HG02571 (cell line): Measurements from ENCODE around the gene MTOR.
"Not testable (repeated sequence)": the region's sequence is repeated elsewhere in the genome, so short reads cannot be mapped to it uniquely, and the experiment has no call there.

Experiments
- ATAC-seq: cut with Tn5 transposase; IDR thresholded peaks from one replicate; pipeline ENCODE4 v1.9.1; 2021; ENCODE audit warnings: mild to moderate bottlenecking, moderate library complexity; ENCODE audit not compliant: unreplicated experiment

Gene MTOR

DNA sequence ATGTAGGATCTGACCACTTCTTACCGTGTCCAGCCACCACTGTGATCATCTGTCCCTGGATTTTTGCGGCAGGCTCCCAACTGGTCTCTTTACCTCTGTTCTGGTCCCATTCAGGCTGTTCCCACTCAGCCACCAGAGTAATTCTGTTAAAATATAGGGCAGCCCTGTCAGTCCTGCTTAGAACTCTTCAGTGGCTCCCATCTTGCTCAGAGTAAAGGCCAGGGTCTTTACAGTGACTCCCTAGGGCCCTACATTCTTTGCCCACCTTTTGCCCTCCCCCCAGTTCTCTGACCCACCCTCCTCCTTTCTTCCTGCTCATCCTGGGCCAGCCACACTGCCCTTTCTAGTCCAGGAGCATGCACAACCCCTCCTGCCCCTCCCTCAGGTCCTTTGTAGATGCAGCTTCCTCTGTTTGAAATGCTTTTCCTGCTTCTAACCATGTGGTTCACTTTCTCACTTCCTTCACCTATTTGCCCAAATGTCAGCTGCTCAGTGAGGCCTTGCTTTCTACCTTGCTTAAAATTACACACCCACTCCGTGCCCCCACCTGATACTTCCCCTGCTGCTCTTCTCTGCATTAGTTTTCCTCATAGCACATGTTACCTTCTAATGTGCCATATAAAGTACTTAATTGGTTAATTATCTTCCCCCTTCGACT, 18.5 kb upstream of the MTOR start:
- ATAC-seq = no peak

DNA sequence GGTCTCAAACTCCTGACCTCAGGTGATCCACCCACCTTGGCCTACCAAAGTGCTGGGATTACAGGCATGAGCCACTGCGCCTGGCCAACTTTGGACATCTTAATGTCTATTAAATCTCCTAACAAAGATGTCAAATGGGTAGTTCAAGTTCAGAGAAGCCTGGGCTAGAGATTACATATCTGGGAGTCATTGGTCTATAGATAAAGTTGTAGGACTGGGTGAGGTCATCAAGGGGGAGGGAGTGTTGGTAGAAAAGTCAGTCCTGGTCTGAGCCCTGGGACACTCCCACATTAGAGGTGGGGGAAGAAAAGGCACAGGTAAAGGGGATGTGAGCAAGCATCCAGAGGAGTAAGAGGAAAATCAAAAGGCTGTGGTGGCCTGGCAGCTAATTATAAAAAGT, 17.3 kb upstream of the MTOR start:
- no peak for ATAC-seq

DNA sequence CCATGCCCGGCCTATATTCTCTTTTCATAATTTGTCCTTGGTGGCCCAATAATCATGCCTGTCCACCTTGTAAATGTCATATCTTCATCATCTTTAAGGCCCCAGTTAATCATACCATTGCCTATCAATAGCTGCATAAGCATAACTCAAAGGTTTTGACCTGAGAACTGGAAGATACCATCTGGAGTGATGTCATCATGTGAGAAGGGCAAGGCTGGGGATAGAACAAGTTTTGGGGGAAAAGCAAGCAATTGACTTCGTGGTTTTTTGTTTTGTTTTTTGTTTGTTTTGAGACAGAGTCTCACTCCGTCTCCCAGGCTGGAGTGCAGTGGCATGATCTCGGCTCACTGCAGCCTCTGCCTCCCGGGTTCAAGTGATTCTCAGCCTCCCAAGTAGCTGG, 16.8 kb upstream of the MTOR start:
- no peak for ATAC-seq

DNA sequence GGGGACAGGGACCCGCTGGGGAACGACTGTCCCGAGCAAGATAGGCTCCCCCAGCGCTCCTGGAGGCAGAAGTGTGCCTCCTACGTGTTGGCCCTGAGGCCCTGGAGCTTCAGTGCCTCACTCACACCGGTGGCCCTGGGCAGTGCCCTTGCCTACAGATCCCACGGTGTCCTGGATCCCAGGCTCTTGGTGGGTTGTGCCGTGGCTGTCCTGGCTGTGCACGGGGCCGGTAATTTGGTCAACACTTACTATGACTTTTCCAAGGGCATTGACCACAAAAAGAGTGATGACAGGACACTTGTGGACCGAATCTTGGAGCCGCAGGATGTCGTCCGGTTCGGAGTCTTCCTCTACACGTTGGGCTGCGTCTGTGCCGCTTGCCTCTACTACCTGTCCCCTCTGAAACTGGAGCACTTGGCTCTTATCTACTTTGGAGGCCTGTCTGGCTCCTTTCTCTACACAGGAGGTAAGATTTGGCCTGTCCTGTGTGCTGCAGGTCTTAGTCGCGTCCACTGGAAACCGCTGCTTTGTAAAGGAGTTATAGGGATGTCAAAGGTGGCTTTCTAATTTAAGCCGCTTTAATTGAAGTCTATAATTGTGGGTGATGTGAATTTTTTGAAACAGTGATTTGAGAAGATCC, 11.4 kb upstream of the MTOR start:
- ATAC-seq = peak; percentile 30

DNA sequence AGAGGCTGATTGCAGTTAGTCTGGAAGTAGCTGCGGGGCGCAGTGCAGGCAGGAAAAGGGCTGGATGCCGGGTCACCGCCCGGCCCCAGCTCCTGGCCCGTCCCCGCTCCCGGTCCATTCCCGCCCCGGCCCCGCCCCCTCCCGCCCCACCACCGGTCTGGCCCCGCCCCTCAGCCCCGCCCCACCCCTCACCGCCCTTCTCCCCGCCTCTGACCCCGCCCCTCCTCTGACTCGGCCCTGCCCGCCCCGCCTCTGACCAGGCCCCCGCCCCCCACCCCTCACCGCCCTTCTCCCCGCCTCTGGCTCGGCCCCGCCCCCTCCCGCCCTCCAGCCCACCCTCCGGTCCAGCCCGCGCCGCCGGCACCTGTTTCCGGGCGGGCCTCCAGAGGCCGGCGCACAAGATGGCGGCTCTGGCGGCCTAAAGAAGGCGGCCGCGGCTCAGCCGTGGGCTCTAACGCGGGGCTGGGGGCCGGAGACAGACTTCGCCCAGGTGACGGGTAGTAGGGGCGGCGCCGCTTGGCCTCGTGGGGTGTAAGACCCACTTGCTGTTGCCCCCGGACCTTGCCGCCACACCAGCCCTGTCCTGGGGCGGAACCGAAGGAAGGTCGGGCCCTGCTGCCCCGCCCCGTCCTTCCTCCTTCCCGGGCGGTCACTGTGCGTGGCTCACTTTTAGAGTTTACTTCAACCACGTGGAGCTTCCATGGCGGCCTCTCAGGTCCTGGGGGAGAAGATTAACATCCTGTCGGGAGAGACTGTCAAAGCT, 10.7 kb upstream of the MTOR start, which contains the start of gene UBIAD1:
Gene UBIAD1, plus strand, starts transcription at position 367 of the 763 bp plus-strand sequence. Its CDS starts 334 bp downstream, at position 701.
- peak; percentile 84 for ATAC-seq

DNA sequence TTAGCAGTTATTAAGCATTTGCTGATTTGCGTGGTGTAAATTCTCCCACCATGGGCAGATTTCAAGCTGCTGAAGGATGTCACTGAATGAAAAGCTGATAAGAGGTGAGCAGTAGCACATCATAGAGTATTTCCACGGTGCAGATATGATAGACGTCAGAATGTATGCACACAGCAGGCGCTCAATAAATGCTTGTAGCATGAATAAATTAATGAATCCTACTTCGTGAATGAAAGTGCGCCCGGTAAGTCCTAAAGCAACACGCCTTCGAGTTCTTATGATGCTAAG, 10.1 kb upstream of the MTOR start:
- no peak for ATAC-seq

DNA sequence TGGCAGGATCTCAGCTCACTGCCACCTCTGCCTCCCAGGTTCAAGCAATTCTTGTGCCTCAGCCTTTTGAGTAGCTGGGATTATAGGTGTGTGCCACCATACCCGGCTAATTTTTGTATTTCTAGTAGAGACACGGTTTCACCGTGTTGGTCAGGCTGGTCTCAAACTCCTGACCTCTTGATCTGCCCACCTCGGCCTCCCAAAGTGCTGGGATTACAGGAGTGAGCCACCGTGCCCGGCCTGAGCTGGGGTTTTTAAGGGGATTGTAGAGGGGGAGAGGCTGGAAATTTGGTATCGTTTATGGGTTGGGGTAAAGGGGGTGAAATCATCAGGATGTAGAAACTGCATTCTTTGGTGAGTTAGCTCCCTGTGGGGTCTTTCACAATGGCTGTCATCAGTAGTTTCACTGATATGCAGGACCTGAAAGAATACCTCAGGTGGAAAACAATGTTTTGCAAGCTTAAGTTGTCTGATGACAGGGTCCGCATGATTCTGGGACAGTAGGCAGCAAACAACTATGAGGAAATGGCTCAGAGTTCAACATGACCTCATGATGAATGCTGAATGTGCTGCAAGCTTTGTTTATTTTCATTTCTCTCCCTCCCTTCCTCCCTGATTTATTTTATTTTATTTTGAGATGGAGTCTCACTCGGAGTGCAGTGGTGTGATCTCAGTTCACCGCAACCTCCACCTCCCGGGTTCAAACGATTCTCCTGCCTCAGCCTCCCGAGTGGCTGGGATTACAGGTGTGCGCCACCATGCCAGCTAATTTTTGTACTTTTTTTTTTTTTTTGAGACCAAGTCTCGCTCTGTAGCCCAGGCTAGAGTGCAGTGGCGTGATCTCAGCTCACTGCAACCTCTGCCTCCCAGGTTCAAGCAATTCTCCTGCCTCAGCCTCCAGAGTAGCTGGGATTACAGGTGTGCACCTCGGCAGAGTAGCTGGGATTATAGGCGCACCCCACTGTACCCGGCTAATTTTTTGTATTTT, 5.3 kb upstream of the MTOR start:
- ATAC-seq = not testable (repeated sequence)

DNA sequence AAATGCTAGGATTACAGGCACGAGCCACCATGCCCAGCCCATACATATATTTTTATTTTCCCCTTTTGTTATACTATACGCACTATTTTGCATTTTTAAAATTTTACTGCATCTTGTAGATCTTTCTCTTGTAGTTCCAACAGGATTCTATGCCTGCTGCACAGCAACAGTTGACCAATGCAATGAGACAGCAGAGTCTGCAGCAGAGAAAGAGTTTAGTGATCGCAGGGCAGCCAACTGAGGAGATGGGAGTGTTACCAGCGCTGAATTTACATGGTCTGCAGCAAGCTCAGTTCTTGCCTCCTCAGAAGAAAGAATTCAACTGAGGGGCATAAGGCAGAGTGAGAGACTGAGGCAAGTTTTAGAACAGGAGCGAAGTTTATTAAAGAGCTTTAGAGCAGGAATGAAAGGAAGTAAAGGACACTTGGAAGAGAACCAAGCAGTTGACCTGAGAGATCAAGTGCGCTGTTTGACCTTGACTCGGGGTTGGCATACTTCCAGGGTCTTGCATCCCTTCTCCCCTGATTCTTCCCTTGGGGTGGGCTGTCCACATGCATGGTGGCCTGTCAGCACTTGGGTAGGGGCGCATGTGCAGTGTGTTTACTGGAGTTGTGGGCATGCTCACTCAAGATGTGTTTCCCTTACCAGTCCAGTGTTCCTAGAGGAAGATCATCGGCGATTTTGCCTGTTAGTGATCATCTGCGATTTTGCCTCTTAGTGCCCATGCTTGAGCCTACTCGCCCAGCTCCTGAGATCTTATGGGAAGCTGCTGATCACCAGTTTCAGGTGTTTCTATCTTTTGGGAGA, 4.1 kb upstream of the MTOR start:
- no peak for ATAC-seq

DNA sequence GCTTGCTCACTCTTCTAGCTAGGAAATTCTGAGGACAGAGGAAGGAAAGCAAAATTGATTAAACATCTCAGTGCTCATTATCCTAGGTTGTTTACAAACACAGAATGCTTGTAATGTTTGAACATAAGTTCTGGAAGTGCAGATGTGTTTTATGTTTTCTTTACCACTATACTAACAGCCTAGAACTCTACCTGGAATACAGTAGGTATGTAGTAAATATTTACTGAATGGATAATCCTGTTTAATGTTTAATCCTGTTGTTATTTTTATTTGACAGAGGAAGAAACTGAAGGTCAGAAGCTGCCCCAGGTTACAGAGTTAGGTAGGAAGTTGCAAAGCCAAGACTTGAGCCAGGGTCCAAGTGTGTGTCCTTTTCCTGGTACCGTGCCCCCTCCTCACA, 6.1 kb downstream of the MTOR start:
- ATAC-seq = no peak

DNA sequence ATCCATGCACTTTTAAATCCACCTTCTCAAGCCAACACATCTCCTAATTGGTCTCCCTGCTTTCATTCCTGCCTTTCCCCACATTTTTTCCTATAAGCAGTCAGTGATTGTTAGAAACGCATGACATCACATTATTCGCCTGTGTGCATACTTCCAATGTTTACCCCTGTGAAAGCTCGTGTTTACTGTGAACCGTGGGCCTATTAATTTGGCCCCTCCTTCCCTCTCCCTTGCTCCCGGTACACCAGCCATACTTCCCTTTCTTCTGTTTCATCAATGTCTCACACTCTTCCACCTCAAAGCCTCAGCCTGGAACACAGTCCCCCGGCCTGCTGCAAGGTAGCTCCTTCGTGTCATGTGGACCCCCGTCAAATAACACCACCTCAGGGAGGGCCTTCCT, 9.1 kb downstream of the MTOR start:
- no peak for ATAC-seq

DNA sequence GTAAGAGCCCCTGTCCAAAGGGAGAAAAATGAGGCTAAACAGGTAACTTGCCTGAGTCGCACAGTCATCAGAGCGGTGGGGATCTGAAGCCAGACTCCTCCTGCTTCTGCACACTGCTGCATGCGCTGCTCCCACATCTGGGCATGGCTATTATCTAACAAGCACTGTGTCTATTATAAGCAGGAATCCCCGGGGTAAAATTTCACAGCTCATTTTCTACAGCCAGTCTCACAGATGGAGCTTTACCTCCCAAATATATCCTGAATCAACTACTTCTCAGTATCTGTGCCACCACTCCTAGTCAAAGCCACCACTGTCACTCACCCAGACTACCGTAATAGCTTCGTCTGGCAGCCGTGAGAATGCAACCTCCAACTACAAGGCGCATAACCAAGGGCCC, 9.8 kb downstream of the MTOR start:
- no peak for ATAC-seq

DNA sequence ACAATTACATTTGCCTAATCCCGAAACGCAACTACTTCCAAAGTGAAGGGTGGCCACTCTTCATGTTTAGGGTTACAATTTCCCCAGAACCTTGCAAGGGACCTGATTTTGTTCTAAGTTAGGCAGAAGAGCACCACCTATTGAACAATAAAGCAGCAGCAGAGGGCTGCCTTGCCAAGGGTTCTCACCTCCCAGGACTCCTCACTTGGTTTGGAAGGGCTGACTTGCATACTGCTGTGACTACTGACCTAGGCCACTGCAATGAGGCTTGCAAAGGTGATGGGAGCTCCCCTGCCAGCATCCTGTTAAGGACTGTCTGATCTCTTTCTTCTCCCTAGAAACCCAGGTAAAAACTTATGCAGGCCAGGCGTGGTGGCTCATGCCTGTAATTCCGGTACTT, 14.2 kb downstream of the MTOR start:
- no peak for ATAC-seq

DNA sequence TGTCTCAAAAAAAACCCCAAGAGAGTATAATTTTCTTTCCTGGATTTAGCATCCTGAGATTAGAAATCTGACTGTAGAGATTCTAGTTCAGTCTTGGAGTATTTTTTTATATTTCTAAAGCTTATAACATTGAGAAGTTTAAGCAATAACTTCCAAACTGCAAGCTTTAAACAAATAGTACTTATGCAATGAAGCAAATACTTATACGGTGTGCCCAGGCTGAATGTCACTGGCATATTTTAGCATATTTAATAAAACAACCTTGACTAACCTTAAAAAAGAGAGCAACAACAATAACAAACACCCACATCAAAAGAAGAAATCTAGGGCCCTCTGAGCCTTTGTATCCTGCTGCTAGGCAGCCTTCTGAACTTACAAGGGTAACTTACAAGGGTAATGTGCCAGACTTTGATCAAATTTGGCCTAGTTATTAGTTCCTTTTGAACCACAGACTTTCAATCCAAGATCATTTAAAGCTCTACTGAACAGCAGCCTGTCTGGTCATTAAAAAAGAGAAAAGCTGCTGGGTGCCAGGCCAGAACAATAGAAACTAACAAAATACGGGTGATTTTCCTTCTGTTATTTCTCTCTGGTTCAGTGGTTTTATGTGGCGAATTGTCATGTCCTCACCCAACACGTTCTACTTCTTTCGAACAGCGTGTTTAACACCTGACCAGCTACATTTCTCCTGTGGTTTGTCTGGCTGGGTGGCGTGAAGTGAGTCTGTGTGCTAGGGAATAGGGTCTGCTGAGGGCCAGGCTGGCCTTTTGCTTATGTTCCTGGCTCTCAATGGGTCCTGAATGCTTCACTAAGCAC, 16.2 kb downstream of the MTOR start:
- no peak for ATAC-seq

DNA sequence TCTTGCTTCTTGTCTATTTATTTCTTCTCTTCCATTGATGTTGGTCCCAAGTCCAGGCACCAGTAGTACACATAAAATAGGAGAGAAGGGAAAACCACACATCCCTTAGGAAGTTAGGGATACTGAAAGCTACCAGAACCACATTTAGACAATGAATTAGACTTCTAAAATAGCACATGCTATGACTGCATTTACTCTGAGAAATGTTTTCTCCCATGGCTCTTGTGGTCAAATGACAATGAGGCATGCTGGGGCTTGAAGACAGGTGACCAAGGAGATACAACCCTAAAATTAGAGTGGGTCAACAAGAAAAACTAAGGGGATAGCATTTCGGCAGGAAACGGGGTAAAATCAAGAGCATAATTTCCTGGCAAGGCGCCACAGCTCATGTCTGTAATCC, 17.1 kb downstream of the MTOR start:
- no peak for ATAC-seq

DNA sequence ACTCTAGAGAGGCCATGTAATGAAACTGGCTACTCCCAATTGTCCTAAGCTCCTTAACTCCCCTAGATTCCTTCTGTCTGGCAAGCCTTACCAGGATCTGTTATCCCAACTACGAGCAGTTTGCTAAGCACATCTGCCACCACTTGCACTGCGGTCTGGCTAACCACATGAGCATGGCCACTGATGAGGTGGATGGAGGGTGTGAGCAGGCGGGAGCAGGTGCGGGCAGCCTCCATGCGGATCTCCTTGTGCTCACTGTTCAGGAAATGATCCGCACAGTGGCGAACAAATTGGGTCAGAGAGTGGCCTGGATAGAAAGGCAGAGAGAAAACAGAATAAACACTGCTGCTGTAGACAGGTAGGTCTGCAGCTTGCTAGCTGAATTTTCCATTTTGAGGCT, 24.0 kb downstream of the MTOR start:
- ATAC-seq = no peak

DNA sequence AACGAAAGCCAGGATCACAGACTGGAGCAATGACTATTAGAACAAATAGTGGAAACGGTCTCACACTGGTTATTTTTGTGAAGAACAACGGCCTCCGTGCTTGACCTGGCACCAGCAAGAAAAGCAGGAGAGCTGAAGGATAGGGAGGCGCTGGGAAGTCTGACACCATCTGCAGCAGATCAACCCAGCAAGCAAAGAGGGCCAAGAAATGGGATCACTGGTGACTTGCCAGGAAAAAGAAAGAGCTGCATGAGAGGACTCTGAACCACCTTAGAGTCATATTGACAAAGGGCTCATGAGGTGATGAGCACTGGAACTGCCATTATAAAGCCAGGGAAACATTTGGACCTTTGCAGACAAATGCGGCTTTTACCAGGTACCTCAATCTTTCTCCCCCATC, 25.0 kb downstream of the MTOR start:
- no peak for ATAC-seq

DNA sequence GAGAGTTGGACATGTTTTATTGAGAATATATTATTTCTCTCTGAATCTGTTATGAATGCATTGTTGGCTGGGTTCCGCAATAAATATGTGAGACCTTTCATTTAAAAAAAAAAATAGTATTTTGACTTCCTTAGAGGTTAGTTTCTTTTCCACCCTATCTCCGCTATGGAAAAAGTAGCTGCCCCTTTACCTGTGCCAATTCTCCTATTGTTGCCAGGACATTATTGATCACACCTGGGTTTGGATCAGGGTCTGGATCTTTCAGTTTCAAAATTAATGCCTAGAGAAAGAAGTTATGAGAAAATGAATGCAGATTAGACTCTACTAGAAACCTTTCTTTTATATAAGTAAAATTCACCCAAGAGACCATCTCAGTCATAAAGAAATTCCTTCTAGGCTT, 29.1 kb downstream of the MTOR start:
- ATAC-seq = no peak

DNA sequence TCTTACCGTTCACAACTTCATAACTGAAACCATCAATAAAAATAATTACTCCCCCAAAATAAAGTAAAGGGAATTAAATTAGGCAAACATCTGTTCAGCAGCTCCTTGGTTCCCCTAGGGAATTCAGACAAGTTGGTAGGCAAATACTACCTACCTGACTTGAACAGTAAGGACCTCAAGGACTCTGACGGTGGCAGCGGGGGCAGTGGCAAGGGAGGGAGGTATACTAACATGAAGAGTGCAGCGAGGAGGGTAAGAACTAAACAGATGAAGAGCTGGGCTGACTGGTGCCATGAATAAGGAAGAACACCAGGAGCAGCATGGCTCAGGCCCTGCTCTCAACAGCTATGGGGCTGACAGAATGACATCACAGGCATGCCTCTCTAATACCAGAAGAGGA, 33.1 kb downstream of the MTOR start:
- no peak for ATAC-seq
